GM12878 (cell line): ENCODE data around the gene EML1. TPM values are rescaled to one million over a fixed set of nuclear protein-coding genes. Genes with fewer than 3 reads are reported as not detected.

Experiments
- ATAC-seq: fragments of 200-7000 bp; cut with Tn5 transposase; 3 replicates; pipeline ENCODE4 v1.9.1; 2020; ENCODE audit warnings: mild to moderate bottlenecking, moderate library complexity
- BruUV-seq: library from RNA; stranded (reverse); fragments of 400-500 nt; replicated peaks from 2 replicates; lab custom pipeline; 2021; lab: Mats Ljungman, UMichigan
- CTCF ChIA-PET: fragments of 300-600 bp; sonication (Branson Sonifier 250); formaldehyde crosslinking; extraction: SDS; loops from one replicate; lab custom pipeline; 2021; ENCODE audit warnings: inconsistent platforms; lab: Yijun Ruan, JAX
- POLR2A ChIA-PET: fragments of 350-600 bp; formaldehyde crosslinking; extraction: SDS; loops from one replicate; lab custom pipeline; 2021; ENCODE audit warnings: inconsistent platforms; lab: Charles Lee
- RAD21 ChIA-PET: fragments of 300-600 bp; sonication (Branson Sonifier 250); formaldehyde crosslinking; loops from one replicate; lab custom pipeline; 2023; ENCODE audit warnings: antibody characterized with exemption; ENCODE audit not compliant: unreplicated experiment; lab: Charles Lee
- SMC1A ChIA-PET: fragments of 300-600 bp; sonication (Branson Sonifier 250); formaldehyde crosslinking; loops from one replicate; lab custom pipeline; 2023; ENCODE audit not compliant: unreplicated experiment, uncharacterized antibody; lab: Charles Lee
- DNase-seq: peaks from one replicate; pipeline ENCODE4 v3.0.0-alpha.2; 2011; ENCODE audit warnings: low read depth, low spot score
- FAIRE-seq: peaks from 3 replicates; lab custom pipeline; 2011; peaks lifted over from hg19 to GRCh38; lab: Jason Lieb, UNC
- H2AFZ ChIP-seq: 2 replicates; pipeline ENCODE4 v1.6.0; 2011; ENCODE audit warnings: low read depth, low read length, control low read depth; ENCODE audit not compliant: control insufficient read depth
- H3K27ac ChIP-seq: 2 replicates; pipeline ENCODE4 v1.5.1; 2011; ENCODE audit warnings: control low read depth; ENCODE audit not compliant: control insufficient read depth, insufficient read depth
- H3K27me3 ChIP-seq, 2 experiments: replicated peaks in 1 of 2; 2 replicates each; pipeline versions ENCODE4 v1.6.0 to v1.6.1; 2011; ENCODE audit warnings: low read length in 1 of 2; ENCODE audit not compliant: control insufficient read depth in 2 of 2, insufficient read depth in 2 of 2
- H3K36me3 ChIP-seq, 2 experiments: 2 replicates each; pipeline ENCODE4 v1.5.1; 2011; ENCODE audit warnings: low read length in 1 of 2; ENCODE audit not compliant: control insufficient read depth in 2 of 2, insufficient read depth in 2 of 2
- H3K4me1 ChIP-seq: 2 replicates; pipeline ENCODE4 v1.6.1; 2011; ENCODE audit warnings: mild to moderate bottlenecking, low read length, moderate library complexity, mixed read lengths; ENCODE audit not compliant: control insufficient read depth, insufficient read depth
- H3K4me2 ChIP-seq: 2 replicates; pipeline ENCODE4 v1.6.0; 2011; ENCODE audit warnings: control low read depth; ENCODE audit not compliant: control insufficient read depth, insufficient read depth
- H3K4me3 ChIP-seq: fragments of 200-600 bp; sonication (generic); 2 replicates; pipeline ENCODE4 v1.5.1; 2016
- H3K79me2 ChIP-seq: 2 replicates; pipeline ENCODE4 v1.6.0; 2011; ENCODE audit warnings: low read length; ENCODE audit not compliant: control insufficient read depth, insufficient read depth
- H3K9ac ChIP-seq: 2 replicates; pipeline ENCODE4 v1.8.0; 2011; ENCODE audit warnings: low read length, control low read depth, mixed read lengths; ENCODE audit not compliant: control insufficient read depth, insufficient read depth
- H3K9me3 ChIP-seq: replicated peaks from 3 replicates; pipeline ENCODE4 v1.5.1; 2011; ENCODE audit warnings: mild to moderate bottlenecking, low read length; ENCODE audit not compliant: control insufficient read depth, insufficient read depth
- H4K20me1 ChIP-seq: 2 replicates; pipeline ENCODE4 v1.6.0; 2011; ENCODE audit not compliant: control insufficient read depth, insufficient read depth
- NFYA ChIP-seq: IDR thresholded peaks from 2 replicates; pipeline ENCODE4 v1.6.1; 2011; ENCODE audit warnings: low read depth, mild to moderate bottlenecking, low read length, improper control_type of control experiment, borderline replicate concordance
- WGBS: methylation state at CpG from one replicate; pipeline ENCODE4 v1.1.6; 2016; ENCODE audit warnings: low lambda C conversion rate; ENCODE audit not compliant: insufficient replicate concordance, insufficient coverage; ENCODE audit errors: missing lambda C conversion rate; 5-methylcytosine and 5-hydroxymethylcytosine counted together
- in situ Hi-C: fragments of 300-500 bp; cut with MboI; formaldehyde crosslinking; loops from 9 replicates; pipeline ENCODE4 v1.14.3; 2018; ENCODE audit warnings: mixed read lengths
- intact Hi-C: fragments of 100-400 bp; cut with micrococcal nuclease; formaldehyde crosslinking; loops from one replicate; pipeline ENCODE4 v1.14.2; 2022; ENCODE audit not compliant: unreplicated experiment
- polyA plus RNA-seq, 11 experiments: library from polyadenylated mRNA; depleted of rRNA in 4 of 11; unstranded in 6 of 11; stranded (reverse) in 5 of 11; fragments of >200 nt; fragmentation: Nextera tagmentation in 4 of 11; fragmentation: Illumina TruSeq in 1 of 11; extraction: Ambion mirVana in 4 of 11; extraction: Trizol in 1 of 11; gene quantifications; 1 replicate in 1 of 11; 2 replicates in 10 of 11; pipeline versions ENCODE4 v1.2.1 to v1.2.3, GENCODE V29; 2011 to 2016; ENCODE audit warnings: inconsistent platforms in 2 of 11, missing spikeins in 2 of 11, low read depth in 1 of 11
- total RNA-seq, 4 experiments: library from RNA; depleted of rRNA in 3 of 4; stranded (reverse); fragments of >200 nt in 3 of 4; fragmentation: Illumina TruSeq in 1 of 4; extraction: Trizol in 1 of 4; gene quantifications; 2 replicates each; pipeline versions ENCODE4 v1.2.1 to v1.2.3, GENCODE V29; 2013 to 2021
- TF ChIP-seq, protein P1 (sequence below): fragments of 450-650 bp; IDR thresholded peaks from 2 replicates; pipeline ENCODE4 v1.6.1; 2017; ENCODE audit warnings: mild to moderate bottlenecking, low read depth, inconsistent platforms; ENCODE audit not compliant: poor library complexity, severe bottlenecking
- TF ChIP-seq, protein P2 (sequence below): fragments of 450-650 bp; formaldehyde crosslinking; IDR thresholded peaks from 2 replicates; pipeline ENCODE4 v1.4.0; 2022; ENCODE audit warnings: mild to moderate bottlenecking, moderate library complexity
- TF ChIP-seq, protein P3 (sequence below), 3 experiments: IDR thresholded peaks in 2 of 3; conservative IDR thresholded peaks in 1 of 3; 2 replicates each; pipeline ENCODE4 v1.5.1; 2011; ENCODE audit warnings: low read depth in 3 of 3, low read length in 3 of 3, mild to moderate bottlenecking in 3 of 3, control low read depth in 2 of 3, moderate library complexity in 2 of 3, inconsistent platforms in 1 of 3, mixed read lengths in 1 of 3; ENCODE audit not compliant: control insufficient read depth in 2 of 3, insufficient read depth in 1 of 3; ENCODE audit errors: extremely low read depth in 1 of 3
- TF ChIP-seq, protein P4 (sequence below): fragments of 450-650 bp; IDR thresholded peaks from 2 replicates; pipeline ENCODE4 v1.6.1; 2014; ENCODE audit warnings: mild to moderate bottlenecking
- TF ChIP-seq, protein P5 (sequence below): IDR thresholded peaks from 2 replicates; pipeline ENCODE4 v1.6.1; 2012; ENCODE audit warnings: improper control_type of control experiment, low read depth, low read length; ENCODE audit not compliant: insufficient replicate concordance

Gene EML1
- total and polyA plus RNA-seq, 10 of the 15 experiments (the other 5 are each of a cell fraction or from before 2014, with no cell fraction given), result 0.05 to 3.4 (median 0.11) TPM; not detected in 3

DNA sequence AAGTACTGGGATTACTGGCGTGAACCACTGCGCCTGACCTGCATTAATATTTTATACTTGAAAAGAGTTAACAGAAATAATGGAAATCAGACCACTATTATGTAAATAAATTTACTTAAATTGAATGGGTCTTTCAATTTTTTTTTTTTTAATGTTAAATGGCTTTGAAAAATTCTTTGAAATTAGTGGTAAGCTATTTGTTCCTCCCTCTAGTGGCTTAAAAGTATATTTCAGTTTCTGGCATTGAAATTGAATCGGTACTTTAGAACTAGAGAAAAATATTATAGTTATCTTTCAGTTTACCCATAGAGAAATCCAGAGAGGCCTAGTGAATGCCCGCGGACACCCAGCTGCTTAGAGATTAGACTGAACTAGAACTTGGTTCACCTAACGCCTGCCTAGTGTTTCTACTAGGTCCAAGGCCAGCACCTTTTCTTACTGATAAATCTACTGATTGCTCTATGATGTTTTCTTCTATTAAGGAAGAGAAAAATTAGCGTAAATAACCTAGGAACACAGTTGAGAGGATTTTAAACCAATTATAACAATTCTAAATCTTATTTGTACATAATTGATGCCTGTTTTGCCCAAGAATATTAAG is 106.5 kb downstream of the EML1 start:
- intact Hi-C loops, result loop anchor here (5.0 kb wide), 1 partner anchor 48 kb away; no protein-coding TSS in a partner anchor
- Histone ChIP-seq H3K4me2 (no peak overlapping the region), H2AFZ (no peak overlapping the region), H3K36me3 (no peaks in the 10 kb centered on the region), H3K4me3 (no peak overlapping the region), H3K27ac (no peak overlapping the region), H4K20me1 (no peaks in the 10 kb centered on the region), H3K79me2 (no peaks in the 10 kb centered on the region), H3K4me1 (no peaks in the 10 kb centered on the region), H3K9ac (no peak overlapping the region), H3K9me3 (no peaks in the 10 kb centered on the region), H3K27me3 (no peaks in the 10 kb centered on the region; a peak in 1 of 4 replicates)
- ATAC-seq (peak; percentile 53), DNase-seq (no peak), FAIRE-seq (no peak)
- BruUV-seq, result no TSS peak
- SMC1A ChIA-PET, result interaction anchor here (0.6 to 1.5 kb wide), 7 partner anchors 10 to 507 kb away, joined by 3 to 5 read pairs (median 4); no protein-coding TSS in a partner anchor
- POLR2A ChIA-PET, result interaction anchor here (0.6 to 0.7 kb wide), 2 partner anchors 52 to 287 kb away, joined by 4 to 6 read pairs; no protein-coding TSS in a partner anchor
- 42% methylated on average over 7 of the region's 7 CpGs for WGBS
- in situ Hi-C loops, result no loop called here
- CTCF ChIA-PET, result interaction anchor here (0.6 to 3.1 kb wide), 22 partner anchors 8 to 231 kb away, joined by 3 to 30 read pairs (median 4); no protein-coding TSS in a partner anchor
- RAD21 ChIA-PET, result interaction anchor here (0.9 to 1.0 kb wide), 3 partner anchors 20 to 170 kb away, joined by 3 to 4 read pairs (median 3); no protein-coding TSS in a partner anchor
- TF ChIP-seq, protein P1, sequence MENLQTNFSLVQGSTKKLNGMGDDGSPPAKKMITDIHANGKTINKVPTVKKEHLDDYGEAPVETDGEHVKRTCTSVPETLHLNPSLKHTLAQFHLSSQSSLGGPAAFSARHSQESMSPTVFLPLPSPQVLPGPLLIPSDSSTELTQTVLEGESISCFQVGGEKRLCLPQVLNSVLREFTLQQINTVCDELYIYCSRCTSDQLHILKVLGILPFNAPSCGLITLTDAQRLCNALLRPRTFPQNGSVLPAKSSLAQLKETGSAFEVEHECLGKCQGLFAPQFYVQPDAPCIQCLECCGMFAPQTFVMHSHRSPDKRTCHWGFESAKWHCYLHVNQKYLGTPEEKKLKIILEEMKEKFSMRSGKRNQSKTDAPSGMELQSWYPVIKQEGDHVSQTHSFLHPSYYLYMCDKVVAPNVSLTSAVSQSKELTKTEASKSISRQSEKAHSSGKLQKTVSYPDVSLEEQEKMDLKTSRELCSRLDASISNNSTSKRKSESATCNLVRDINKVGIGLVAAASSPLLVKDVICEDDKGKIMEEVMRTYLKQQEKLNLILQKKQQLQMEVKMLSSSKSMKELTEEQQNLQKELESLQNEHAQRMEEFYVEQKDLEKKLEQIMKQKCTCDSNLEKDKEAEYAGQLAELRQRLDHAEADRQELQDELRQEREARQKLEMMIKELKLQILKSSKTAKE, result no peak
- TF ChIP-seq, protein P2, sequence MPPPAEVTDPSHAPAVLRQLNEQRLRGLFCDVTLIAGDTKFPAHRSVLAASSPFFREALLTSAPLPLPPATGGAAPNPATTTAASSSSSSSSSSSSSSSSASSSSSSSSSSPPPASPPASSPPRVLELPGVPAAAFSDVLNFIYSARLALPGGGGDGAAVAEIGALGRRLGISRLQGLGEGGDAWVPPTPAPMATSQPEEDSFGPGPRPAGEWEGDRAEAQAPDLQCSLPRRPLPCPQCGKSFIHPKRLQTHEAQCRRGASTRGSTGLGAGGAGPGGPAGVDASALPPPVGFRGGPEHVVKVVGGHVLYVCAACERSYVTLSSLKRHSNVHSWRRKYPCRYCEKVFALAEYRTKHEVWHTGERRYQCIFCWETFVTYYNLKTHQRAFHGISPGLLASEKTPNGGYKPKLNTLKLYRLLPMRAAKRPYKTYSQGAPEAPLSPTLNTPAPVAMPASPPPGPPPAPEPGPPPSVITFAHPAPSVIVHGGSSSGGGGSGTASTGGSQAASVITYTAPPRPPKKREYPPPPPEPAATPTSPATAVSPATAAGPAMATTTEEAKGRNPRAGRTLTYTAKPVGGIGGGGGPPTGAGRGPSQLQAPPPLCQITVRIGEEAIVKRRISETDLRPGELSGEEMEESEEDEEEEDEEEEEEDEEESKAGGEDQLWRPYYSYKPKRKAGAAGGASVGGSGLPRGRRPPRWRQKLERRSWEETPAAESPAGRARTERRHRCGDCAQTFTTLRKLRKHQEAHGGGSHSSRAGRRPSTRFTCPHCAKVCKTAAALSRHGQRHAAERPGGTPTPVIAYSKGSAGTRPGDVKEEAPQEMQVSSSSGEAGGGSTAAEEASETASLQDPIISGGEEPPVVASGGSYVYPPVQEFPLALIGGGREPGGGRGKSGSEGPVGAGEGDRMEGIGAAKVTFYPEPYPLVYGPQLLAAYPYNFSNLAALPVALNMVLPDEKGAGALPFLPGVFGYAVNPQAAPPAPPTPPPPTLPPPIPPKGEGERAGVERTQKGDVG, result no peak
- TF ChIP-seq, protein P3, sequence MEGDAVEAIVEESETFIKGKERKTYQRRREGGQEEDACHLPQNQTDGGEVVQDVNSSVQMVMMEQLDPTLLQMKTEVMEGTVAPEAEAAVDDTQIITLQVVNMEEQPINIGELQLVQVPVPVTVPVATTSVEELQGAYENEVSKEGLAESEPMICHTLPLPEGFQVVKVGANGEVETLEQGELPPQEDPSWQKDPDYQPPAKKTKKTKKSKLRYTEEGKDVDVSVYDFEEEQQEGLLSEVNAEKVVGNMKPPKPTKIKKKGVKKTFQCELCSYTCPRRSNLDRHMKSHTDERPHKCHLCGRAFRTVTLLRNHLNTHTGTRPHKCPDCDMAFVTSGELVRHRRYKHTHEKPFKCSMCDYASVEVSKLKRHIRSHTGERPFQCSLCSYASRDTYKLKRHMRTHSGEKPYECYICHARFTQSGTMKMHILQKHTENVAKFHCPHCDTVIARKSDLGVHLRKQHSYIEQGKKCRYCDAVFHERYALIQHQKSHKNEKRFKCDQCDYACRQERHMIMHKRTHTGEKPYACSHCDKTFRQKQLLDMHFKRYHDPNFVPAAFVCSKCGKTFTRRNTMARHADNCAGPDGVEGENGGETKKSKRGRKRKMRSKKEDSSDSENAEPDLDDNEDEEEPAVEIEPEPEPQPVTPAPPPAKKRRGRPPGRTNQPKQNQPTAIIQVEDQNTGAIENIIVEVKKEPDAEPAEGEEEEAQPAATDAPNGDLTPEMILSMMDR (IDR thresholded peaks at IDR 0.05 in 2 of 3, conservative IDR thresholded peaks at IDR 0.05 in 1 of 3; ENCODE audit: control insufficient read depth in 2 of 3, extremely low read depth in 1 of 3, insufficient read depth in 1 of 3, low read depth in 3 of 3, low read length in 3 of 3), result peak in 1 of 3 experiments; percentile 48; a peak in 2 of 6 replicates
- TF ChIP-seq NFYA, result no peak
- TF ChIP-seq, protein P4, sequence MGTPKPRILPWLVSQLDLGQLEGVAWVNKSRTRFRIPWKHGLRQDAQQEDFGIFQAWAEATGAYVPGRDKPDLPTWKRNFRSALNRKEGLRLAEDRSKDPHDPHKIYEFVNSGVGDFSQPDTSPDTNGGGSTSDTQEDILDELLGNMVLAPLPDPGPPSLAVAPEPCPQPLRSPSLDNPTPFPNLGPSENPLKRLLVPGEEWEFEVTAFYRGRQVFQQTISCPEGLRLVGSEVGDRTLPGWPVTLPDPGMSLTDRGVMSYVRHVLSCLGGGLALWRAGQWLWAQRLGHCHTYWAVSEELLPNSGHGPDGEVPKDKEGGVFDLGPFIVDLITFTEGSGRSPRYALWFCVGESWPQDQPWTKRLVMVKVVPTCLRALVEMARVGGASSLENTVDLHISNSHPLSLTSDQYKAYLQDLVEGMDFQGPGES, result no peak
- TF ChIP-seq, protein P5, sequence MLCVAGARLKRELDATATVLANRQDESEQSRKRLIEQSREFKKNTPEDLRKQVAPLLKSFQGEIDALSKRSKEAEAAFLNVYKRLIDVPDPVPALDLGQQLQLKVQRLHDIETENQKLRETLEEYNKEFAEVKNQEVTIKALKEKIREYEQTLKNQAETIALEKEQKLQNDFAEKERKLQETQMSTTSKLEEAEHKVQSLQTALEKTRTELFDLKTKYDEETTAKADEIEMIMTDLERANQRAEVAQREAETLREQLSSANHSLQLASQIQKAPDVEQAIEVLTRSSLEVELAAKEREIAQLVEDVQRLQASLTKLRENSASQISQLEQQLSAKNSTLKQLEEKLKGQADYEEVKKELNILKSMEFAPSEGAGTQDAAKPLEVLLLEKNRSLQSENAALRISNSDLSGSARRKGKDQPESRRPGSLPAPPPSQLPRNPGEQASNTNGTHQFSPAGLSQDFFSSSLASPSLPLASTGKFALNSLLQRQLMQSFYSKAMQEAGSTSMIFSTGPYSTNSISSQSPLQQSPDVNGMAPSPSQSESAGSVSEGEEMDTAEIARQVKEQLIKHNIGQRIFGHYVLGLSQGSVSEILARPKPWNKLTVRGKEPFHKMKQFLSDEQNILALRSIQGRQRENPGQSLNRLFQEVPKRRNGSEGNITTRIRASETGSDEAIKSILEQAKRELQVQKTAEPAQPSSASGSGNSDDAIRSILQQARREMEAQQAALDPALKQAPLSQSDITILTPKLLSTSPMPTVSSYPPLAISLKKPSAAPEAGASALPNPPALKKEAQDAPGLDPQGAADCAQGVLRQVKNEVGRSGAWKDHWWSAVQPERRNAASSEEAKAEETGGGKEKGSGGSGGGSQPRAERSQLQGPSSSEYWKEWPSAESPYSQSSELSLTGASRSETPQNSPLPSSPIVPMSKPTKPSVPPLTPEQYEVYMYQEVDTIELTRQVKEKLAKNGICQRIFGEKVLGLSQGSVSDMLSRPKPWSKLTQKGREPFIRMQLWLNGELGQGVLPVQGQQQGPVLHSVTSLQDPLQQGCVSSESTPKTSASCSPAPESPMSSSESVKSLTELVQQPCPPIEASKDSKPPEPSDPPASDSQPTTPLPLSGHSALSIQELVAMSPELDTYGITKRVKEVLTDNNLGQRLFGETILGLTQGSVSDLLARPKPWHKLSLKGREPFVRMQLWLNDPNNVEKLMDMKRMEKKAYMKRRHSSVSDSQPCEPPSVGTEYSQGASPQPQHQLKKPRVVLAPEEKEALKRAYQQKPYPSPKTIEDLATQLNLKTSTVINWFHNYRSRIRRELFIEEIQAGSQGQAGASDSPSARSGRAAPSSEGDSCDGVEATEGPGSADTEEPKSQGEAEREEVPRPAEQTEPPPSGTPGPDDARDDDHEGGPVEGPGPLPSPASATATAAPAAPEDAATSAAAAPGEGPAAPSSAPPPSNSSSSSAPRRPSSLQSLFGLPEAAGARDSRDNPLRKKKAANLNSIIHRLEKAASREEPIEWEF, result no peak
